Esophagus (tissue), 2 donors: ENCODE results near the gene CHST11. TPM values are rescaled to one million over a fixed set of nuclear protein-coding genes. Genes with fewer than 3 reads are reported as not detected.

Experiments
- H3K27ac ChIP-seq, 2 donors: one replicate each; pipeline ENCODE4 v1.5.1; 2013; ENCODE audit warnings: low read depth in 2 of 2, mild to moderate bottlenecking in 2 of 2, inconsistent platforms in 1 of 2, low read length in 1 of 2, moderate library complexity in 1 of 2
- H3K27me3 ChIP-seq, 2 donors: one replicate each; pipeline ENCODE4 v1.6.1; 2013; ENCODE audit warnings: low read length in 2 of 2, control low read depth in 1 of 2, mild to moderate bottlenecking in 1 of 2; ENCODE audit not compliant: insufficient read depth in 2 of 2, control insufficient read depth in 1 of 2
- H3K36me3 ChIP-seq, 2 donors: one replicate each; pipeline ENCODE4 v1.6.1; 2013; ENCODE audit warnings: low read length in 1 of 2; ENCODE audit not compliant: control insufficient read depth in 2 of 2, insufficient read depth in 2 of 2
- H3K4me1 ChIP-seq, 2 donors: one replicate each; pipeline ENCODE4 v1.6.1; 2013; ENCODE audit warnings: low read length in 1 of 2; ENCODE audit not compliant: control insufficient read depth in 2 of 2, insufficient read depth in 2 of 2
- H3K4me3 ChIP-seq, 2 donors: one replicate each; pipeline ENCODE4 v1.5.1; 2013; ENCODE audit warnings: low read length in 2 of 2, mild to moderate bottlenecking in 2 of 2, low read depth in 1 of 2, moderate library complexity in 1 of 2
- H3K9me3 ChIP-seq, 2 donors: one replicate each; pipeline ENCODE4 v1.6.1; 2013; ENCODE audit warnings: mild to moderate bottlenecking in 2 of 2, low read depth in 1 of 2, low read length in 1 of 2, moderate library complexity in 1 of 2; ENCODE audit not compliant: control insufficient read depth in 2 of 2, insufficient read depth in 1 of 2
- WGBS, 2 donors: extraction: QIAGEN DNeasy Blood & Tissue Kit; methylation state at CpG; one replicate each; pipeline ENCODE4 v1.1.7; 2013; 5-methylcytosine and 5-hydroxymethylcytosine counted together
- polyA plus RNA-seq, 2 donors: library from polyadenylated mRNA; stranded (reverse); fragments of 200-250 nt; gene quantifications; one replicate each; pipeline ENCODE4 v1.2.3, GENCODE V29; 2013
- donor health status: healthy with polysubstance abuse.
- donor health status: Bipolar disorder and iron deficiency.

CHST11 gene
- polyA plus RNA-seq, 2 donors = 0.53 to 1.4 TPM

DNA sequence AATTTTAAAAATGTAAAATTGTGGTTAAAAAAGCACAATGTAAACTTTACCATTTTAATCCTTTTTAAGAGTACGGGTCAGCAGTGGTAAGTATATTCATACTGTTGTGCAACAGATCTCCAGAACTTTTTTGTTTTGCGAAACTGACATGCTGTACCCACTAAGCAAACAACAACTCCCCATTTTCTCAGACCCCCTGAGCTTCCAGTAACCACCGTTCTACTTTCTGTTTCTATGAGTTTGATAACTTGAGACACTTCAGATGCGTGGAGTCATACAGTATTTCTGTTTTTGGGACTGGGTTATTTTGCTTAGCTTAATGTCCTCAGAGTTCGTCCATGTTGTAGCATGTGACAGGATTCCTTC lies 38.0 kb downstream of the CHST11 start:
- 72% methylated on average over 5 of the region's 5 CpGs for WGBS, 2 donors
- H3K27me3 ChIP-seq = no peaks in the 10 kb centered on the region
- H3K4me3 ChIP-seq = no peak overlapping the region
- no peaks in the 10 kb centered on the region for H3K9me3 ChIP-seq
- no peak overlapping the region for H3K27ac ChIP-seq
- H3K4me1 ChIP-seq = peaks cover 0 to 4% of the 10 kb centered on the region in 2 donors
- H3K36me3 ChIP-seq = no peaks in the 10 kb centered on the region

DNA sequence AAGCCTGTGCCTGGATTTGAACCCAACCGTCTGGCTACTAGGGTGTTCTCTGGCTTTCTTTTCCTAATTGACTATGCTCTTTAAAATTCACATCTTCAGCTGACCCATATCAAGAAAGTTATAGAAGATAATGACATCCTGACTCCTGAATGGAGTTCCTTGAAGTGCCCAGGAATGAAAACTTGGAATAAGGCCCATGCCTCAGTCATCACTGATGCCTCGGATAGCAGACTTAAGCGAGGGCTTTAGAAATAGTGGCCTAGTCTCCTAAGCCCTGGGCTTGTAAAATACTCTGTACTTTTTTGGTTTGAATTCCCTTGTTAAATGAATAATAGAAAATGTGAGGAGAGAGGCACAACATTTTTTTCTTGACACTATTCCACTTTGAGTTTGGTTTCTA lies 39.0 kb downstream of the CHST11 start:
- Histone ChIP-seq H3K36me3 (no peaks in the 10 kb centered on the region), H3K27ac (no peak overlapping the region), H3K4me3 (no peak overlapping the region), H3K4me1 (peaks cover 0 to 4% of the 10 kb centered on the region in 2 donors), H3K27me3 (no peaks in the 10 kb centered on the region), H3K9me3 (no peaks in the 10 kb centered on the region)
- WGBS, 2 donors = 83 to 86% methylated on average over 3 of the region's 3 CpGs

DNA sequence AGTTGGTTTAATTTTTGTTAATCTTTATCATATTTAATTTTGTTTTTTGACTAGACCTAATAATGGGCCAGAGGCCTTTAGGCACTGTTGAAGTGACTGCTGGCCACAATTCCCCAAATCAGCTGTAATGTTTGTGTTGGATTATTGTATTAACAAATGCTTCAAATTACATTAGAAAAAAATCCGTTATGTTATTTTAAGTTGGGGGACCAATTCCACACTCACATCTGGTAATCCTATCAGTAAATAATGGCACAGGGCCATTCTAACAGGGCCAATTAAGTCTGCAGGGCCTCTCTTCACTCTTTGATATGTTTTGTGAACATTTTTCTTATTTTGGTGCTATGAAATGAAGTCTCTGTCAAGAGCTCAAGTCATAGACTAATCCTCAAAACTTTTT lies 39.6 kb downstream of the CHST11 start:
- 21 to 36% methylated on average over 1 of the region's 1 CpG for WGBS, 2 donors
- Histone ChIP-seq H3K27me3 (no peaks in the 10 kb centered on the region), H3K9me3 (no peaks in the 10 kb centered on the region), H3K4me1 (peaks cover 0 to 4% of the 10 kb centered on the region in 2 donors), H3K36me3 (no peaks in the 10 kb centered on the region), H3K27ac (no peak overlapping the region), H3K4me3 (no peak overlapping the region)

DNA sequence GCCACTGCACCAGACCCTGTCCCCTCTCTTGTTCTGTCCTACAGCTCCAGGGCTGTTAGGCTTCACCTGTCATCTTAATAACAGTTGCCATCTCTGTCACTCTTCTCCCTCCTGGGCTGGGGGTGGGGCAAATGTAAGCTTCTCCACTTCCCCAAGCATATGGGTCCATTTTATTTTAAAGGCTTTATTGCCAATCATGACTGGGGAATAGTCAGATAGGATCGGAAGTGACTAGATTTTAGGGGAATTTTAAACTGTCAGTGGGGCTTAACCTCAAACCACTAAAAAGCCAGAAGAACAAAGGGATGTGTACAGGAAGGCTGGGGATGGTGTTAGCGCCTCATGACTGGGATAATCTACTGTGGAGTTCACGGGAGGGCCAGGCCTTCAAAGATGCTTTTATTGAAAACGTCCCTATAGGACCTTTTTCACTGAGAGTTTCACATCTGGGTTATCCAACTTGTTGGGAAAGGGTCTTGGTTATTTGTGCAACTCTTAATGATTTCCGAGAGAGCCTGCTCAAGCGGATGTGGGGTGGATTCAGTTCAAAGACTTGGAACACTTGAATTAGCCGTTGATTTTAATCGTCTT lies 41.6 kb downstream of the CHST11 start:
- H3K36me3 ChIP-seq = no peaks in the 10 kb centered on the region
- H3K9me3 ChIP-seq = no peaks in the 10 kb centered on the region
- H3K27me3 ChIP-seq = no peaks in the 10 kb centered on the region
- WGBS, 2 donors = 85 to 87% methylated on average over 8 of the region's 8 CpGs
- H3K4me1 ChIP-seq = peaks cover 0 to 4% of the 10 kb centered on the region in 2 donors
- no peak overlapping the region for H3K27ac ChIP-seq
- H3K4me3 ChIP-seq = no peak overlapping the region

DNA sequence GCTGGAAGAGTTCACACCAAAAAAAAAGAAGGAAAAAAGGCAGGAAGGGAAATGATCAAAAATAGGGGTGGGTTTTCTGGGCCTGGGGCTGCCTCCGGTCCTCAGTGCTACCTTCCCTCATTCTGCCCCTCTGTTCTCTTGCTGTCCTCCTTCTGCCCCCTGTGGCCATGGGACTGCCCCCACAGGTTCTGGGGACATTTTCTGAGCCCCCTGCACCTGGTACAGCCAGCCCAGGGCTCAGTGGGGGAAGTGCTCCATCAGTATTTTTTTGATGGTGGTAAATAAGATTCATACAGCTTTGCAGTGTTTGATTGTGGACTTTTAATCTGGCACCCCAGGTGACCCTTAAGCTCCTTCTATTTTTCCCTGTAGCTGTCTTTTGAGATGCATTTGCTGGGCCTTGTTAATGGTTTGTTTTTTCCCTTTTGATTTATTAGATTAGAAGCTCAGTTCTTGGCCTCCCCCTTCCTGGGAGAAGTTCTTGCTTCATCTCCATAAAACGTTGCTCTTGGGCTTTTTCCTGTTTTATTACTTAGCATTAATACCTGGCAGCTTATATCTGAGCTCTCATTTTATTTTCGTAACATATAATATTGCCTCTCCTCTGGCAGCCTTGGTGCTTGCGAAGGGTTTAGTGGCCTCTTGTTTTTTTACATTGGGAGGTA lies 43.1 kb downstream of the CHST11 start:
- Histone ChIP-seq H3K4me1 (no peaks in the 10 kb centered on the region), H3K9me3 (no peaks in the 10 kb centered on the region), H3K36me3 (no peaks in the 10 kb centered on the region), H3K27ac (no peak overlapping the region), H3K4me3 (no peak overlapping the region), H3K27me3 (no peaks in the 10 kb centered on the region)
- WGBS, 2 donors = 78% methylated on average over 4 of the region's 4 CpGs

DNA sequence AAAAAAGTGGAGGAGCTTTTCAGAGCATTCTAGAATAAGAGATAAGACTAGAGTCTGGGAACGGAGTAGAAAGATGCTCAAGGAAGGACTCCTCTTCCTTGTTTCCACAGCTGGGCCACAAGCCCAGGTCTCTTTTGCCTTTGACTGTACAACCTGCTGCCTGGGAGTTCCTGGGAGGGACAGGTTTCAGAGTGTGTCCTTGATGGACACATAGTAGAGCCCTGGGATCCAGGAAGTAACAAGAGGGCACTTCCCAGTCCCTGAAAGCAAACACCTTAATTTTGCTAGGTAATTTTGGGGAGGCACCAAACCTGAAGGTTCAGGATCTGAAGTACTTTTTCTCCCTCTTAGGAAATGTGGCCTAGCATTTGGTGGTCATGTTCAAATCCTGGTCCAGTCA lies 44.4 kb downstream of the CHST11 start:
- Histone ChIP-seq H3K27ac (no peak overlapping the region), H3K27me3 (no peaks in the 10 kb centered on the region), H3K4me1 (no peaks in the 10 kb centered on the region), H3K36me3 (no peaks in the 10 kb centered on the region), H3K4me3 (no peak overlapping the region), H3K9me3 (no peaks in the 10 kb centered on the region)
- 86 to 93% methylated on average over 1 of the region's 1 CpG for WGBS, 2 donors

DNA sequence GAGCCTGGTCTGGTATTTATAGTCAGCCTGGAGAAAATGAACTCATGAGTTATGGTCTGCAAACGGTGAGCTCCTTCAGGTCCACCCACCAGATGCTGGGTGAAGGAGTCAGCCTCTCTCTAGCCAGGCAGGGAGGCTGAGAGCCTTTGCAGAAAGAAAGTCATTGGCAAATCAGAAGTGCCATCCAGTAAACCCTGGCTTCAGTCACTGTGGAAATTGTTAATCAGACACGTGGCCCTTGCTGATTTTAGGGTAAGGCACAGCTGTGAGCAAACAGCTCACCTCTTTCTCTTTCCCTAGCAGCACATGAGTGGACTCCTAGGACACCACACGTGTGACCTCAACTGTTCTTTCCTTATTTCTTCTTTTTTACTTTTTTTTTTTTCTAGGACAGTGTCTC lies 44.9 kb downstream of the CHST11 start:
- Histone ChIP-seq H3K4me1 (no peaks in the 10 kb centered on the region), H3K9me3 (no peaks in the 10 kb centered on the region), H3K27ac (no peak overlapping the region), H3K36me3 (no peaks in the 10 kb centered on the region), H3K27me3 (no peaks in the 10 kb centered on the region), H3K4me3 (no peak overlapping the region)
- 74 to 85% methylated on average over 3 of the region's 3 CpGs for WGBS, 2 donors

DNA sequence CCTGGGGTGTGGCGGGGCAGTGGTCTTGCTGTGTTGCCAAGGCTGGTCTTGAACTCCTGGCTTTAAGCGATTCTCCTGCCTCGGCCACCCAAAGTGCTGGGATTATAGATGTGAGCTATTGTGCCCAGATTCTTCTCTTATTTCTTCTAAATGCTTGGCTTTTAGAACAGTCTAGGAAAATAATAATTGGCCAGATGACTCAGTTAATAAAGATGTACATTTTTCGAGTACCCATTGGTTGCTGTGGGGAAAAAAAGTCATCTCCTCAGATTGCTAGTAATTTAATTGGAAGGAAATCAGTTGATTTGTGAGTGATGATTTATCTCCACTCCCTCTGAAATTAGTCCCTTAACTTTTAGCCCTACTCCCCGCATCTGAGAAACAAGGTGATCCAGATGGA lies 45.5 kb downstream of the CHST11 start:
- H3K27ac ChIP-seq = no peak overlapping the region
- H3K9me3 ChIP-seq = peaks cover 0 to 4% of the 10 kb centered on the region in 2 donors
- H3K36me3 ChIP-seq = no peaks in the 10 kb centered on the region
- 95 to 98% methylated on average over 5 of the region's 5 CpGs for WGBS, 2 donors
- no peak overlapping the region for H3K4me3 ChIP-seq
- H3K27me3 ChIP-seq = no peaks in the 10 kb centered on the region
- H3K4me1 ChIP-seq = no peaks in the 10 kb centered on the region

DNA sequence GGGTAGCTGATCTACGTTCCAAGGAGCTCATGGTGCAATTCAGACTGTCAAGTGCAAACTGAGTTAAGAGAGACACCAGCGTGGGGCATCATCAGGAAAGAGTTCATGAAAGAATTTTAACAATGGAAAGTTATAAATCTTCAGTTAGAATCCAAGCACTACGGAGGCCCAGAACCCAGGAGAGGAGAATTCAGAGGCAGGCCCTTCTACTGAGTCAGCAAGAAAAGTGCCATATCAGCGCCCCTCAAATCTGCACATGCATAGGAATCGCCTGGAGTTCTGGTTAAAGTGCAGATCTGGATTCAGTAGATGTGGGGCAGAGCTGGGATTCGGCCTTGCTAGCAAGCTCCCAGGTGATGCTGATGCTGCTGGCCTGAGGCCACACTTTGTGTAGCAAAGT lies 45.9 kb downstream of the CHST11 start:
- H3K36me3 ChIP-seq = no peaks in the 10 kb centered on the region
- H3K4me3 ChIP-seq = no peak overlapping the region
- H3K27me3 ChIP-seq = no peaks in the 10 kb centered on the region
- no peaks in the 10 kb centered on the region for H3K4me1 ChIP-seq
- no peak overlapping the region for H3K27ac ChIP-seq
- 83 to 88% methylated on average over 6 of the region's 6 CpGs for WGBS, 2 donors
- H3K9me3 ChIP-seq = peaks cover 0 to 4% of the 10 kb centered on the region in 2 donors

DNA sequence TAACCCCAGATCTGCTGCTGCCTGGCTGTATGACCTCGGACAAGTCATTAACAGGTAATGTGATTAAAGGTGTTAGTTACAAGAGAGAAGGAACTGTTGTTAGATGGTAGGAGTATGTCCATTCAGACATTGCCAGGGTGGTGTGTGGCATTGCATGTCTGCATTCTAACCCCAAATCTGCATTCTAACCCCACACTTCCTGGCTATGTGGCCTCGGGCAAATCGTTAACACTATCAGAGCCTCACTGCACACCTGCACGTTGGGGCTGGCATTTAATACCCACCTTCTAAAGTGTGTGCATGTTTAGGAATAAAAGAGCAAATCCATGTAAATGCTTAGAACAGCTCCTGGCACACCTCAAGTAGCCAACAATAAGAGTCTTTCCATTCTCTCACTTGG lies 46.4 kb downstream of the CHST11 start:
- Histone ChIP-seq H3K4me3 (no peak overlapping the region), H3K9me3 (peaks cover 0 to 4% of the 10 kb centered on the region in 2 donors), H3K27ac (no peak overlapping the region), H3K36me3 (no peaks in the 10 kb centered on the region), H3K4me1 (no peaks in the 10 kb centered on the region), H3K27me3 (no peaks in the 10 kb centered on the region)
- 55 to 63% methylated on average over 4 of the region's 4 CpGs for WGBS, 2 donors
